Uterus (tissue), 4 donors: ENCODE data around the gene IRX4. TPM values are rescaled to one million over a fixed set of nuclear protein-coding genes. Genes with fewer than 3 reads are reported as not detected.

ENCODE experiments used
- DNase-seq, 2 donors: peaks; one replicate each; pipeline ENCODE4 v3.0.0-alpha.2; 2019 to 2020
- H3K27ac ChIP-seq, 2 donors: fragments of 200-600 bp; sonication (generic); 1 replicate in 1 of 2; 2 replicates in 1 of 2; pipeline ENCODE4 v1.5.1; 2016 to 2018
- H3K27me3 ChIP-seq, 2 donors: fragments of 200-600 bp; sonication (generic); one replicate each; pipeline ENCODE4 v1.5.1; 2018 to 2019; ENCODE audit warnings: control low read depth in 1 of 2
- H3K36me3 ChIP-seq, 2 donors: fragments of 200-600 bp; sonication (generic); one replicate each; pipeline ENCODE4 v1.5.1; 2019; ENCODE audit warnings: control low read depth in 1 of 2
- H3K4me1 ChIP-seq, 2 donors: fragments of 200-600 bp; sonication (generic); one replicate each; pipeline ENCODE4 v1.5.1; 2018 to 2019; ENCODE audit warnings: control low read depth in 1 of 2
- H3K4me3 ChIP-seq, 2 donors: fragments of 200-600 bp; sonication (generic); 1 replicate in 1 of 2; 2 replicates in 1 of 2; pipeline ENCODE4 v1.5.1; 2018 to 2019; ENCODE audit warnings: mild to moderate bottlenecking in 1 of 2
- H3K9me3 ChIP-seq, 2 donors: fragments of 200-600 bp; sonication (generic); one replicate each; pipeline ENCODE4 v1.5.1; 2019; ENCODE audit warnings: control low read depth in 1 of 2
- CTCF ChIP-seq, 4 experiments: fragments of 200-600 bp in 2 of 4; fragments of 450-650 bp in 2 of 4; sonication (generic) in 2 of 4; IDR thresholded peaks; one replicate each; pipeline ENCODE4 v1.5.1; 2016 to 2019; ENCODE audit warnings: antibody characterized with exemption in 4 of 4, mild to moderate bottlenecking in 2 of 4, moderate library complexity in 1 of 4
- POLR2A ChIP-seq, 2 donors: fragments of 450-650 bp; IDR thresholded peaks; one replicate each; pipeline ENCODE4 v1.6.1; 2016; ENCODE audit warnings: antibody characterized with exemption in 2 of 2, mild to moderate bottlenecking in 1 of 2, moderate library complexity in 1 of 2
- intact Hi-C: fragments of 100-400 bp; cut with DNase I; formaldehyde crosslinking; loops from one replicate; pipeline ENCODE4 v1.15.1; 2023; ENCODE audit warnings: low total_unique reads
- total RNA-seq, 4 donors: library from RNA; depleted of rRNA in 3 of 4; stranded (reverse); fragments of >200 nt in 3 of 4; gene quantifications; one replicate each; pipeline versions ENCODE4 v1.1.0 to v1.2.4, GENCODE V29; 2014 to 2023
- donor health status: DM: yes; HTN: yes; CAD: no.

IRX4 gene
- total RNA-seq, 4 donors from 2014 or later, result not detected

GRCh38 chr5:1923766-1924165, 41.0 kb upstream of the IRX4 start:
- Histone ChIP-seq H3K4me1 (no peaks in the 10 kb centered on the region), H3K4me3 (no peak overlapping the region), H3K9me3 (no peaks in the 10 kb centered on the region), H3K36me3 (no peaks in the 10 kb centered on the region), H3K27ac (no peak overlapping the region), H3K27me3 (no peaks in the 10 kb centered on the region)
- intact Hi-C loops, result no loop called here
- DNase-seq, result no peak
- no peak for TF ChIP-seq POLR2A (IDR thresholded peaks at IDR 0.05)
- TF ChIP-seq CTCF (IDR thresholded peaks at IDR 0.05), result no peak

DNA sequence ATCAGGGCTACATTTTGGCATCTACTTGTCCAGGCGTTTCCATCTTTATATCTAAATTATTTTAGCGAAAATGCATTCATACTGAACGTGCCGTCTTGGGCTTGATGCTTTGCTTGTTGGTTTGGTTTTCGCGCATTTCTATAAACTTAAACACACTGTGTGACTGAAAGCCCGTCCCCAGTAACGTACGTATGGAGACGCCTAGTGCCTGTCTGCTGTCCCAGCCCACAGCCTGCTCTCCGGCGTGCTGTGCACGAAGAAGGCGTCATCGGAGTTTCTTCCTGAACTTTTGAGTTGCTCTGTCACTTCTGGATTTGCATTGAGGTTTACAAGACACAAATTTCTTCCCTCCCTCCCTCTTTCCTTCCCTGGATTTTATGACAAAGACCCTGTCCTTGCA, 40.6 kb upstream of the IRX4 start:
- H3K36me3 ChIP-seq, result no peaks in the 10 kb centered on the region
- no peak overlapping the region for H3K4me3 ChIP-seq
- no peaks in the 10 kb centered on the region for H3K27me3 ChIP-seq
- TF ChIP-seq CTCF (IDR thresholded peaks at IDR 0.05), result no peak
- no peak for TF ChIP-seq POLR2A (IDR thresholded peaks at IDR 0.05)
- no peak for DNase-seq
- H3K9me3 ChIP-seq, result no peaks in the 10 kb centered on the region
- no peaks in the 10 kb centered on the region for H3K4me1 ChIP-seq
- intact Hi-C loops, result no loop called here
- no peak overlapping the region for H3K27ac ChIP-seq

- no peak for DNase-seq
- intact Hi-C loops, result no loop called here
- Histone ChIP-seq H3K4me3 (no peak overlapping the region), H3K27ac (no peak overlapping the region), H3K27me3 (no peaks in the 10 kb centered on the region), H3K36me3 (no peaks in the 10 kb centered on the region), H3K9me3 (no peaks in the 10 kb centered on the region), H3K4me1 (no peaks in the 10 kb centered on the region)
- no peak for TF ChIP-seq POLR2A (IDR thresholded peaks at IDR 0.05)
These were observed 39.0 kb upstream of the IRX4 start for GRCh38 chr5:1921711-1922110.

- H3K4me1 ChIP-seq, result no peaks in the 10 kb centered on the region
- TF ChIP-seq CTCF (IDR thresholded peaks at IDR 0.05) (no peak), POLR2A (IDR thresholded peaks at IDR 0.05) (no peak)
- H3K4me3 ChIP-seq, result no peak overlapping the region
- no peaks in the 10 kb centered on the region for H3K27me3 ChIP-seq
- intact Hi-C loops, result no loop called here
- H3K9me3 ChIP-seq, result no peaks in the 10 kb centered on the region
- no peak for DNase-seq
- no peak overlapping the region for H3K27ac ChIP-seq
- H3K36me3 ChIP-seq, result no peaks in the 10 kb centered on the region
These were observed 37.0 kb upstream of the IRX4 start for GRCh38 chr5:1919750-1920149.

DNA sequence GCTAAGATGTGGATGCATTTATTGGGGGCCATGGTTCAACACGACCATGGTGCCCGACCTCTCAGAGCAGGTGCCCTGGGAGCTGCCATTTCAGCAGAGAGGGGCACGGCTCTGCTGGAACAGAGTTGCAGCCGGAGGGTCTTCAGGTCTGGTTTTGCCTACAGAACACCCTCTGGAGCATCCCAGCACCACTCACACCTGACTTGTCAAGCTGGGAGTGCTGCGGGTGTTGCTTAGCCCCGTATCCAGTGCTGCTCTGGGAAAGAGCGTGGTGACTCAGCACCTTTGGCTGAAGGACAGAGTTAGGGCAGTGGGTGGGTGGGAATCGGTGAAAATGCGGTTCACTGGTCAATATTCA, 36.5 kb upstream of the IRX4 start:
- Histone ChIP-seq H3K9me3 (no peaks in the 10 kb centered on the region), H3K27ac (no peak overlapping the region), H3K36me3 (no peaks in the 10 kb centered on the region), H3K4me1 (no peaks in the 10 kb centered on the region), H3K27me3 (no peaks in the 10 kb centered on the region), H3K4me3 (no peak overlapping the region)
- no peak for DNase-seq
- TF ChIP-seq CTCF (IDR thresholded peaks at IDR 0.05) (no peak), POLR2A (IDR thresholded peaks at IDR 0.05) (no peak)
- intact Hi-C loops, result no loop called here

DNA sequence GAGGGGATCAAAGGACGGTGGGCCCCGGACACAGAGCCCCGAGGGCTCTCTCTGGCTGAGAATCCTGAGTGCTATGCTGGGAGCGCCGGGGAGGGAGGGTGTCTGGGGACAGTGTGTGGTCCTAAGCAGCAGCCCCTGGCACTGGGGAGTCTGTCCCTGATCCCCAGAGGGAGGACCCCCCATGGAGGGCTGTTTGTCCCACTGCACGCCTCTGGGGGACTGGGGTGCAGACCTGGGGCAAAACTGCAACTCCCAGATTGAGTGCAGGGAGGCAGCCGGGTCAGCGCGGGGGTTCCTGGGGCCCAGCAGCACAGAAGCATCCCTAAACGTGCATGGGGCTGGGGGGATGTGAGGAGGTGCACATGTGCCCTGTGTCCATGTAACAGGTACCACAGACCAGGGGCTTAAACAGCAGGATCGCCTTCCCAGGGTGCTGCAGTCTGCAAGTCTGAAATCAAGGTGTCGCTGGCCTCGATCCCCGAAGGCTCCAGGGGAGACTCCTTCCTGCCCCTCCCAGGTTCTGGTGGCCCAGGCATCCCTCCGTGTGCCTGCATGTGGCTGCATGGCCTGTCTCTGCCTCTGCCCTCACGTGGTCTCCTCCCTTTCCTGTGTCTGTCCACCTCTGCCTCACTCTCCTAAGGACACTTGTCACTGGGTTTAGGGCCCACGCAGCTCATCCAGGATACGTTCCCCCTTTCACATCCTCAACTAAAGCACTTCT, 35.9 kb upstream of the IRX4 start:
- Histone ChIP-seq H3K9me3 (no peaks in the 10 kb centered on the region), H3K36me3 (no peaks in the 10 kb centered on the region), H3K27ac (no peak overlapping the region), H3K4me1 (no peaks in the 10 kb centered on the region), H3K4me3 (no peak overlapping the region), H3K27me3 (no peaks in the 10 kb centered on the region)
- intact Hi-C loops, result no loop called here
- DNase-seq, result no peak
- no peak for TF ChIP-seq CTCF (IDR thresholded peaks at IDR 0.05)
- TF ChIP-seq POLR2A (IDR thresholded peaks at IDR 0.05), result no peak
